NCI-H2227 treated with DMSO at 0.1 percent for 48 hours (cell line): ENCODE results near the gene SMAD3.
A peak's percentile ranks its signal among the peaks of the same experiment; 100 is the strongest.
"Not testable (repeated sequence)": the region's sequence is repeated elsewhere in the genome, so short reads cannot be mapped to it uniquely, and the experiment has no call there.

Experiments used
- DNase-seq: peaks from one replicate; lab custom pipeline; 2025; lab: John Stamatoyannopoulos, UW

SMAD3 gene

DNA sequence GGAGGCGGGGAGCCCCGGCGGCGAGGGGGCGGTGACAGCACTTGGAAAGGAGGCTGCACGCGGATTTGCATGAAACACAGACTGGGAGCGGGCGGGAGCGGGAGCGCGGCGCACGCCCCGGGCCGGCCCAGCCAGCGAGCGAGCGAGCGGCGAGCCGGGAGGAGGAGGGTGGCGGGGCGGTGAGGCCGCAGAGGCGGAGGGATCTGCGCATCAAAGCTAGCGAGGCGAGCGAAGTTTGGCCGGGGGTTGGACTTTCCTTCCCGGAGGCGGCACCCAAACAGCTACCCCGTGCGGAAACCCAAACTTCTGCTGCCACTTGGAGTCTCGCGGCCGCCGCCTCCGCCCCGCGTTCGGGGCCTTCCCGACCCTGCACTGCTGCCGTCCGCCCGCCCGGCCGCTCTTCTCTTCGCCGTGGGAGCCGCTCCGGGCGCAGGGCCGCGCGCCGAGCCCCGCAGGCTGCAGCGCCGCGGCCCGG, at the start of gene SMAD3:
TSS of gene SMAD3 (plus strand) at position 72 of the 475 bp plus-strand sequence. CDS start 553 bp downstream, outside the sequence.
- peak; percentile 39 for DNase-seq

DNA sequence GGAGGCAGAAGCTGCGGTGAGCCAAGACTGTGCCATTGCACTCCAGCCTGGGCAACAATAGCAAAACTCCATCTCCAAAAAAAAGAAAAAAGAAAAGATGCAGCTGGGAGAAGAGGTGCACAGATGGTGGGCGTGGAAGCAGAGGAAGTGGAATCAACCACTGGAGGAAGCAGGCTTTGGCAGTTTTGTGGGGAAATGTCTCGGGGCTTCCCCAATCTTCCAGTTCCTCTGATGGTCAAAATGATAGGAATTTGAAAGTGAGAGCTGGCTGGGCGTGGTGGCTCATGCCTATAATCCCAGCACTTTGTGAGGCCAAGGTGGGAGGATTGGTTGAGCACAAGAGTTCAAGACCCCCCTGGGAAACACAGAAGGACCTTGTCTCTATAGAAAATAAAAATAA, 48.1 kb upstream of the SMAD3 start:
- DNase-seq, result no peak

DNA sequence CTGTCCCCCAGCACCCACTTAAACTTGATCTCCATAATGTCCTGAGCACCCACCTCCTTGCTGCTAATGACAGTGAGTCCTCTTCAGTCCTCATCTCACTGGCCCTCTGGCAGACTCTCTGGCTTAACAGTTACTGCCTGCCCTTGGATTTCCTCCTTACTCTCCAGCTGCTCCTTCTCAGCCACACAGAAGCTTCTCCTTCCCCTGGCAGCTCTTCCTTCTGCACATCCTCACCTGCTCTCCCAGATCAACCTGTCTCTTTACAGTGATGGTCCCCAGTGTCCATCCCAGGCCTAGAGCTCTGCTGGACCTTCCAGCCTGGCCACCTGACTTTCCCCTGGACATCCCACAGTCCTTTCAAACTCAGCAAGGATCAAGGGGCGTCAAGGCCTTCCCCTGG, 47.4 kb upstream of the SMAD3 start:
- DNase-seq, result no peak

GRCh38 chr15:67018441-67018840, 47.0 kb upstream of the SMAD3 start:
- no peak for DNase-seq

DNA sequence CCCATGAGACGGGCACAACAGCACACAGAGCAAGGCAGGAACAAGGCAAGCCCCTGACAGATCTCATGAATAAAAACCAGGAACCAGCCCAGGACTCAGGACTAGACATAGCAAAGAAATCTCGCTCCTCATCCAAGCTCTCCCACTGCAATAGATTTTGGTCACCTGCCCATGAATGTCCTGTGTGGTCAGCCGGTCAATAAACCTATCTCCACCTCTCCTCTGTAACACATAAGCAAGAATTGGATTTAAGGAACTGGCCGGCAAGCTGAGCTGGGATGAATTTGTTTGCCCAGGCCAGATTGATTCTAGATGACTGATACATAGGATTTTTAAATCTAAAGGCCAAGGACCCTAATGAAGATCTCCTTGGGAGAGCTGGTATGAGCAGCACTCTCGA, 46.3 kb upstream of the SMAD3 start:
- no peak for DNase-seq

- no peak for DNase-seq
Observed at GRCh38 chr15:67019884-67020520, 45.4 kb upstream of the SMAD3 start.

- not testable (repeated sequence) for DNase-seq
Observed at GRCh38 chr15:67020668-67021067, 44.7 kb upstream of the SMAD3 start.

DNA sequence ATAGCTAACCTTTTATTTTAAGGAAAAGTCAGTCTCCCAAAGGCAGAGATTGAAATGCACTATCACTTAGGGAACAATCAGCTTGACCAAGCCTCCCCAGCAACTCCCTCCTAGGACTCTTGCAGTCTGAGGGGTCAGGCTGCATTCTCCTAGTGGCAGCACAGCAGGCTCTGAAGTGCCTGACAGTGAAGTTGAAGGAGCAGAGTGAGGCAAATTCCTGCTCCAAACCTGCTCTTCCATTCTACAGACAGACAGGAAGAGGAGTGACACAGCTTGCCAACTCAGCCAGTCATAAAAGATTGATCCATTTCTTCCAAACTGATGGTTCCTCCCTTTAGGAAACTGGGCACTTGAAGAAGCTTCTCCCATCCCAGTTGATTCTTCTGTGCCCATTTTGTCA, 43.9 kb upstream of the SMAD3 start:
- no peak for DNase-seq

GRCh38 chr15:67022587-67023105, 42.8 kb upstream of the SMAD3 start:
- no peak for DNase-seq

GRCh38 chr15:67023517-67024313, 41.7 kb upstream of the SMAD3 start:
- DNase-seq, result no peak

DNA sequence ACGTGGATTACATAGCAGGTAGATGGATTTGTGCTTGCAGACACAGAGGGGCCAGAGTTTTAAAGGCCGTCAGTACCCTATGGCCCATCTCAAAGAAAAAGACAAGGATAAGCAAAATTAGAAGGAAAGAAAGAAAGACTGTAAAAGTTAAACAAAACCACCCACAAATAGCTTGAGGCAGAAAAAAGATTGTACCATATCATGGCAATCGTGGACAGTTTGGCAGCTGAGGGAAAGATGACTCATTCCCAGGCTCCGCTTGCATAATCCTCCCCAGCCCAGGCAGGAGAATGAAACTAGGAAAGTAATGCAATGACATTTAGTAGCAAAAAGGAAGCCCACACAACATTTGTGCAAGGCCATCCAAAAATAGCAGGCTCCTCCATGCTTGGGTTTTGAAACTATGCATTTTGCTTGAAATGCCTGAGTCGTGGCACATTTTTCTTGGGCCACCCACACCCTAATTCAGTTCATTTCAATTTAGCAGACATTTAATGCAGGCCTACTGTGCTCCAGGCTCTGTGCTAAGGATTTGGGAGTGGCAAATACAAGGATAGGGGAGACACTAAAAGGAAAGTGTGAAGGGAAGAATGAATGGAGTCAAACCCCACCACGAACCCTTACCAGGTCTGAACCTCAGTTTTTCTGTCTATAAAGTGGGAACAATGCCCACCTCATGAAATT, 40.9 kb upstream of the SMAD3 start:
- no peak for DNase-seq

GRCh38 chr15:67024998-67025368, 40.4 kb upstream of the SMAD3 start:
- DNase-seq, result no peak

GRCh38 chr15:67025719-67026609, 39.4 kb upstream of the SMAD3 start:
- DNase-seq, result no peak

DNA sequence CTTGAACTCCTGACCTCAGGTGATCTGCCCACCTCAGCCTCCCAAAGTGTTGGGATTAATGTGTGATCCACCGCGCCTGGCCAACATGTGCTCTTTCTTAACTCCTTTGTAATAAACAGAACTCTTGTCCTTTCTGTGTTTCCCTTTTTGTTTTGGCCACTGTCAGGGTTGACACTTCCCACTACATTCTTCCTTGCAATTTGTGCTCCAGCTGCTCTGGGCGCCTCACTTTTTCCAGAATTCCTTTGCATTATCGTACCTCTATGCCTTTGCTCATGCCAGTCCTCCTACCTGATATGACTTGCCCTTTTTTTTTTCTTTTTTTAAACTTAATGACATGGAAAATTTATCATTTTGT, 38.8 kb upstream of the SMAD3 start:
- no peak for DNase-seq

DNA sequence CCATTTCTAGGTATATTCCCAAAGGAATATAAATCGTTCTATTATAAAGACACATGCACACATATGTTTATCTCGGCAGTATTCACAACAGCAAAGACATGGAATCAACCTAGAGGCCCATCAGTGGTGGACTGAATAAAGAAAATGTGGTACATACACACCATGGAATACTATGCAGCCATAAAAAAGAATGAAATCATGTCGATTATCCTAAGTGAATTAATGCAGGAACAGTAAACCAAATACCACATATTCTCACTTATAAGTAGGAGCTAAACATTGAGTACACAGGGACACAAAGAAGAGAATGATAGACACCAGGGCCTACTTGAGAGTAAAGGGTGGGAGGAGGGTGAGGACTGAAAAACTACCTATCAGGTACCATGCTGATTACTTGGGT, 37.0 kb upstream of the SMAD3 start:
- DNase-seq, result not testable (repeated sequence)

DNA sequence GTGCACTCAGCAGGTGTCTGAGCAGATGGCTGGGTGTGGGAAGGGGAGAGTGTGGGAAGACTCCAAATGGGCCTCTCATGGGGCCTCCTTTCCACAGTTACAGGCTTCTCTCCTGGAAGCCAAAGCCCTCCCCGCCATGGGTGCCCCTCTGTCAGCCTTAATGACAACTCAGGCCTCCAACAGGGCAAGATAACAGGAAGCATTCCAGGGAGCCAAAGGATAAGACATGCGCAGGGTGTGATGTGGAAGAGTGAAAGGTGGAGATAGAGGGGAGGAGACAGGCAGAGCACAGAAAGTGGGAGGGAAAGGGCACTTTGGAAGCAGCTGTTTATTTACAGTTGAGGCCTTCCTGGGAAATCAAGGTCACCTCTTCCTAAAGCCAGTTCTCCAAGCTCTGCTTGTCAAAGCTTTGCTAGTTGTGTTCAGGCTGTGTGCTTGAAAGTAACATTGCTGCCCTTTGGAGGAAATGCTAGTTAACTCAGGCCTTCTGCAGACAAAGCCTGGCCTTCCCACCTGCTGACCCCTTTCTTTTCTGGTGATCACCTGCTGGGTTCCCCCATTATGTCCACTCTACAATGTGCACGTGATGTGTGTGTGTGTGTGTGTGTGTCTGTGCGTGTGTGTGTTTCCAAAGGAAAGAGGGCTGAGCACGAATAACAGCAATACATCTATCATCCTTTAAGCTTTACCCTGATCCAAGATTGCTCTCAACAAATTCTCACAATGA, 35.2 kb upstream of the SMAD3 start:
- peak; percentile 45 for DNase-seq

DNA sequence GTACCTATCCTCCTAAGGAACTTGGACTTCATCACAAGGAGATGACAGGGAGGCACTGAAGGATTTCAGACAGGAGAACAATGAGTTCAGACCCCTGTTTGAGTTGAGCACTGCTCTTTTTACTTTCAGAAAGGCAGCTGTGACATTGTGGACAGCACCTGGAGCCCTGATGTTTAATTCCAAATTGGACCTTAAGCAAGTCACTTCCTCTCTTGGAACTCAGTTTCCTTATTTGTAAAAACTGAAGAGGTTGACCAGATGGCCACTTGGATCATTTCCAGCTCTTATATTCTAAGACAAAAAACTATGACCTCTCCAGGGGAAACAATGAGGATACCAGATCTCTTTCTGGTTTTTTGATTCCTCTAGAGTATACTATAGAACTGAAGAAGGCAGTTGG, 34.1 kb upstream of the SMAD3 start:
- no peak for DNase-seq

DNA sequence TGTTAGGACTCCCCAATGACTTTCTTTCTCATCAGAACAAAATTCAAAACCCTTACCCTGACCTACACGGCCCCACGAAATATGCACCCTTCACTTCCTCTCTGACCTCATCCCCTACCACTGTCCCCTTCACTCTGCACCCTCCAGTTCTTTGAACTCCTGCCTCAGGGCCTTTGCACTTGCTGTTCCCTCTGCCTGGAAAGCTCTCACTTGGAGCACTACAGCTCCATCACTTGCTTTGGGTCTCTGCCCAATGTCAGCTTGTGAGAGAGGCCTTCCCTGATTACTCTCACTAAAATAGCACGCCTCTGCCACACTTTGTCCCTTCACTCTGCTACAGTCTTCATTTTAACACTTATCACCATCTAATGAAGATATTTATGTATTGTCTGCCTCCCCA, 32.8 kb upstream of the SMAD3 start:
- DNase-seq, result no peak

GRCh38 chr15:67033012-67033411, 32.4 kb upstream of the SMAD3 start:
- DNase-seq, result no peak

- no peak for DNase-seq
Observed at GRCh38 chr15:67033571-67034044, 31.8 kb upstream of the SMAD3 start.

- no peak for DNase-seq
Observed at GRCh38 chr15:67035886-67036285, 29.5 kb upstream of the SMAD3 start.
